AG04449 (cell line): ENCODE measurements around the gene DACH1.

Source experiments
- CTCF ChIA-PET: fragments of 350-600 bp; formaldehyde crosslinking; extraction: SDS; loops from one replicate; lab custom pipeline; 2021; ENCODE audit warnings: antibody characterized with exemption; lab: Yijun Ruan, JAX
- POLR2A ChIA-PET: fragments of 400-600, 350-600 bp; formaldehyde crosslinking; extraction: SDS; loops from one replicate; lab custom pipeline; 2020; ENCODE audit warnings: antibody characterized with exemption, inconsistent platforms; lab: Yijun Ruan, JAX
- DNase-seq: peaks from one replicate; pipeline ENCODE4 v3.0.0-alpha.2; 2010; ENCODE audit warnings: low read depth, low spot score
- H3K4me3 ChIP-seq: 2 replicates; pipeline ENCODE4 v1.5.1; 2011; ENCODE audit warnings: low read depth, mild to moderate bottlenecking, control low read depth, low read length
- TF ChIP-seq, protein P1 (sequence below): IDR thresholded peaks from one replicate; pipeline ENCODE4 v1.5.1; 2011; ENCODE audit warnings: mild to moderate bottlenecking, moderate library complexity, low read length, control low read depth, inconsistent platforms; ENCODE audit not compliant: insufficient read depth; ENCODE audit errors: missing control alignments

The DACH1 gene

GRCh38 chr13:71629167-71629566 is 237.8 kb downstream of the DACH1 start:
- DNase-seq = no peak
- POLR2A ChIA-PET = no interaction called here
- CTCF ChIA-PET = no interaction called here
- no peak overlapping the region for H3K4me3 ChIP-seq
- TF ChIP-seq, protein P1, sequence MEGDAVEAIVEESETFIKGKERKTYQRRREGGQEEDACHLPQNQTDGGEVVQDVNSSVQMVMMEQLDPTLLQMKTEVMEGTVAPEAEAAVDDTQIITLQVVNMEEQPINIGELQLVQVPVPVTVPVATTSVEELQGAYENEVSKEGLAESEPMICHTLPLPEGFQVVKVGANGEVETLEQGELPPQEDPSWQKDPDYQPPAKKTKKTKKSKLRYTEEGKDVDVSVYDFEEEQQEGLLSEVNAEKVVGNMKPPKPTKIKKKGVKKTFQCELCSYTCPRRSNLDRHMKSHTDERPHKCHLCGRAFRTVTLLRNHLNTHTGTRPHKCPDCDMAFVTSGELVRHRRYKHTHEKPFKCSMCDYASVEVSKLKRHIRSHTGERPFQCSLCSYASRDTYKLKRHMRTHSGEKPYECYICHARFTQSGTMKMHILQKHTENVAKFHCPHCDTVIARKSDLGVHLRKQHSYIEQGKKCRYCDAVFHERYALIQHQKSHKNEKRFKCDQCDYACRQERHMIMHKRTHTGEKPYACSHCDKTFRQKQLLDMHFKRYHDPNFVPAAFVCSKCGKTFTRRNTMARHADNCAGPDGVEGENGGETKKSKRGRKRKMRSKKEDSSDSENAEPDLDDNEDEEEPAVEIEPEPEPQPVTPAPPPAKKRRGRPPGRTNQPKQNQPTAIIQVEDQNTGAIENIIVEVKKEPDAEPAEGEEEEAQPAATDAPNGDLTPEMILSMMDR = no peak

DNA sequence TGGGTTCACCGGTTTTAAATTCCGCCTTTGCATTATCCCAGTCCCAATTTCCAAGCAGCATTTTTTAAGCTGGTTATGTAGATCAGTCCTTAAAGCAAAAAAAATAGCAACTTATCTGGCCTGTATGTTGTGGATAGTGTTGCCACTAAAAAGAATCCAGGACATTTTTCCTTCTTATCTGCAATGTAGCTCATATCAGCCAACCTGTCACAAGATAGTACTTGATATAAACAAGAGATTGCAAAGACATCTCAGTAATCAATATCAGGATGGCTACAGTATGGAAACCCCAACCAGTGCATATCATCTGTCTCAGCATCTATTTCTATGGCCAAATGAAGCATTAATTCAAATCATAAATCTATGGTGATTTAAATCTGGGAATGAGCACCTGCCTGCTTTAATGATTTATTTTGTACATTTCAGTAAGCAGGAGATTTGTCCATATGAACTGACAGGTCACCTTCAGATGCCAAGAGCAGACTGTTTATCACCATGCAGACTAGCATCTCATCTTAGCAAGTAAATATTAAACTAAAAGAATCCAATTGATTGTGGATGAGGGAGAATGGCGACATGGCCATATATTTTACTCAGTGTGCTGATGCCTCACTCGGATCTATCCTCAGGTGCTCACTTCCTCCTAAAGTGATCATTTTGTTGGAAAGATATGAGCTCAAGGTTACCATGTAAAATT is 240.4 kb downstream of the DACH1 start:
- DNase-seq = no peak
- TF ChIP-seq, protein P1 = no peak
- ChIA-PET CTCF (no interaction called here), POLR2A (no interaction called here)
- no peak overlapping the region for H3K4me3 ChIP-seq

DNA sequence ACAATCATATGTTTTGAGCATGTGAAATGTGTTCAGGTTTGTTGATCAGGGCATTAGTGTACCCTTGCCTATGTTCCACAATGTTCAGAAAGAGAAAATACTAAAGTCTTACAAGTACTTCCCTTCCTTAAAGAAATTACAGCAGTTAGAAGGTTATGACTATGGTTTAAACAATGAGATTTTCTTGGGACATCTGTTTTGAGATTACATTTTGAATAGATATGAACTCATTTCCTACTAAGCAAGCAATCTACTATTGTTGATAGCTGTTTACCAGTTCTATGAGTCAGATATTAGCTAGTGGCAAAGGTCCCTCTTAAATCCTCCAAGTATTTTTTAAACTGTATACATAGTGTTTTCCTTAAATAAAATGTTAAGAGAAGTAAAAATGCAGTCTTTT is 241.3 kb downstream of the DACH1 start:
- CTCF ChIA-PET = no interaction called here
- POLR2A ChIA-PET = no interaction called here

DNA sequence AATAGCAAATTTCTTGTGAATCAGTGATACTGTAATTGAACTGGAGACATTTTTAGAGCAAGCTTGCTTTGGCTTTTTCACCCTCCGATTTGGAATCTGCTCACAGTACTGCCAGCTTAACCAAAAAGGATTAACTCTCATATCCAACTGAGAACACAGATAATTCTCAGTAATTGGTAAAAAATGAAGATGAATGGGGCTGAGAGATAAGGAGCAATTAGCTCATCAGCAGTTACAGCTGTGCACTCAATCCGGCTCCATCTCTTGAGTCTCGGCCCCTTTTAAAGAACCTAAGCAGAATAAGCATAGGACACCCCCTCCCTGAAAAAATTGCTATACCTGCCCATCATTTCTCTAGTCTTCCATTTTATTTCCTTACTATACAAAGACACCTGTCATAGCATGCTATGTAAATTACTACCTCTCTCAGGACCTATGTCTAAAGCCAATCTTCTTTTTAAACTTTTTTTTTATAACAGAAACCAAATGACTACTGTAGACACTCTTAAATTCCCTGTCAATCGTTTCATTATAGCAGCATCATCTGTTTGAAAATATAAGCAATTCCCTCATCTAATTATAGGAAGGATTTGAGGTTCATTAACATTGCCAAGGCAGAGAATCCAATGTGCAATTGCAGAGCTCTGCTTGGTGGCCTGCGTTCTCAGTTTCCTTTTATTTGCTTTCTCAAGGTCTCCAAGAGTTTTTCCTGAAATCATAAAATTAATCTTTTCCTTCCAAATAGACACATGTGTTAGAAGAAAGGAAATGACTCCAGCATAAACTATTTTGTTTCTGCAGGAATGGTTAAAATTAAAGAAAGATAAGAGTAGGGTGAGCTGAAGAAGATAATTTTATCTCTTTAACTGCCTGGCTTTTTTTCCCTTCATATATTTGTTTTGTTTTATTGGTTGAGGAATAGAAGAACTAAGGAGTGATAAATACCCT is 242.1 kb downstream of the DACH1 start:
- ChIA-PET CTCF (no interaction called here), POLR2A (no interaction called here)
- TF ChIP-seq, protein P1 = no peak
- DNase-seq = no peak
- no peak overlapping the region for H3K4me3 ChIP-seq

More for the DNA sequence above, 241.3 kb downstream of the DACH1 start:
- no peak for DNase-seq
- TF ChIP-seq, protein P1 = no peak
- no peak overlapping the region for H3K4me3 ChIP-seq

- POLR2A ChIA-PET = no interaction called here
Measured at GRCh38 chr13:71621174-71622124, 245.6 kb downstream of the DACH1 start.

More at GRCh38 chr13:71621174-71622124, 245.6 kb downstream of the DACH1 start:
- CTCF ChIA-PET = no interaction called here
- H3K4me3 ChIP-seq = no peak overlapping the region
- TF ChIP-seq, protein P1 = no peak
- DNase-seq = no peak
